ENCODE results near the gene MKRN1. TPM values are rescaled to one million over a fixed set of nuclear protein-coding genes. Genes with fewer than 3 reads are reported as not detected.
"Not testable (repeated sequence)": the region's sequence is repeated elsewhere in the genome, so short reads cannot be mapped to it uniquely, and the experiment has no call there.

MKRN1 gene, protein sequence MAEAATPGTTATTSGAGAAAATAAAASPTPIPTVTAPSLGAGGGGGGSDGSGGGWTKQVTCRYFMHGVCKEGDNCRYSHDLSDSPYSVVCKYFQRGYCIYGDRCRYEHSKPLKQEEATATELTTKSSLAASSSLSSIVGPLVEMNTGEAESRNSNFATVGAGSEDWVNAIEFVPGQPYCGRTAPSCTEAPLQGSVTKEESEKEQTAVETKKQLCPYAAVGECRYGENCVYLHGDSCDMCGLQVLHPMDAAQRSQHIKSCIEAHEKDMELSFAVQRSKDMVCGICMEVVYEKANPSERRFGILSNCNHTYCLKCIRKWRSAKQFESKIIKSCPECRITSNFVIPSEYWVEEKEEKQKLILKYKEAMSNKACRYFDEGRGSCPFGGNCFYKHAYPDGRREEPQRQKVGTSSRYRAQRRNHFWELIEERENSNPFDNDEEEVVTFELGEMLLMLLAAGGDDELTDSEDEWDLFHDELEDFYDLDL
- total RNA-seq = 76.6 and 119 TPM in 2 replicates

DNA sequence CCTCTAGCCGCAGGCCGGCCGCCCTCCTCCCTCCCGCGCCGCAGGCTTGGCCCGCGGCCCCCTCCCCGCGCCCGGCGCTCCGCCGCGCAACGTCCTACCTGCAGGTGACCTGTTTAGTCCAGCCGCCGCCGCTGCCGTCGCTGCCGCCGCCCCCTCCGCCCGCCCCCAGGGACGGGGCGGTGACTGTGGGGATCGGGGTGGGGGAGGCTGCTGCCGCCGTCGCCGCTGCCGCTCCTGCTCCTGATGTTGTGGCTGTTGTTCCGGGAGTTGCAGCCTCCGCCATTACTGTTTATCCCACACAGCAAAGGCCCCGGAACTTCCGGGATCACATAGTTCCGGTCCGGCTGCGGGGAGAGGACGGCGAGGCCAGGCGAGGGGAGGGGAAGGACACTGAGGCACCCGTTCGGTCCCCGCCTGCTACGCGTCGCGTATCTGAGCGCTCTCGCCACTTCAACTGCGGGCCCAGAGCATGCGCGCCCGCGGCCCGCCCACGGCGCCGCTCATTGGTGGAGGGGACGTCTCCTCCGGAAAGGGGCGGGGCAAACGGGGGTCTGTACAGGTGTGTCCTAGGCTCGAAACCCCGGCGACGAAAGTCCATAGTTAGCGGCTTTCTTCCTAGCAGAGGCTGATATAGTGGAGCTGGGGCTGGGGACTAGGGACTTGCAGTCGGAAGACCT, at the start of gene MKRN1:
Gene MKRN1, minus strand, starts transcription at position 444 of the 677 bp plus-strand sequence. Its CDS starts 161 bp downstream, at position 283.
- peak; percentile 84 for DNase-seq (ENCODE audit: low read depth)

DNA sequence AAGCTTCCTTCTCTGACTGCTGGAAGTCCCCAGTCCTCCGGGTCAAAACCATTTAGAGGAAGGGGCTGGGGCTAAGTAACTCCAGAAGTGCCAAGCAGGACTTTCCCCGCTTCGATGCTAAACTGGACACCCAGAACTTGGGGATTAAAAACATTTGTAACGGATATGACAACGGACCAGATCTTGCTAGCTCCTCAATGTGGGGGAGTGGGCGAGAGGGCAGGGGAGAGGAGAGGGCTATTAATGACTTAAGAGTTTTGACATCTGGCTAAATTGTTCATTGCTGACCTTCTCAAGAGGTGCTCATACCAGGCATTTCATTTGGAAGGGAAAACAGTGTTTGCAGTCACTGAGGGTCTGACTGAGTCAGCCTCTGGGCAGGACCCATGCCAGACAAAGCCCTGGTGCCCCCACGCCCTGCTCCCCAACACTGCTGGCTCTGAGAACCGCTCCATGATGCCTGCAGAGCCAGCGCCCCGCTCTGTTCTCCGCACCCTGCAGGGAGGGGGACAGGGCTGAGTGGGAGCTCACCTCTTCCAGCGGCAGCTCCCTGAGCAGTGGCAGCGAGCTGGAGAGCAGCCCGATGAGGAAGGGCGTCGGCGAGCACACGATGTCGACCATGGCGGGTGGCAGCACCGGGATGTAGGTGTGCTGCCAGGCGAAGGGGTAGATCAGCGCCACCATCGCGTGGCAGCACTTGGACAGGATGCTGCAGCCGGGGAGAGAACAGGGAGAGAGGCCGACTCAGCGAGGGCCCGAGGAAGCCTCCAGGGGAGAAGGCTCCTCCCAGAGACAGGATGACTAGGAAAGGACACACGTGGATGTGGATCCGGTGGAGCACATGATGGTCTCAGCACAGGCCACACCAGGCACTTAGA, 47.7 kb upstream of the MKRN1 start:
- DNase-seq (ENCODE audit: low read depth) = peak; percentile 19

DNA sequence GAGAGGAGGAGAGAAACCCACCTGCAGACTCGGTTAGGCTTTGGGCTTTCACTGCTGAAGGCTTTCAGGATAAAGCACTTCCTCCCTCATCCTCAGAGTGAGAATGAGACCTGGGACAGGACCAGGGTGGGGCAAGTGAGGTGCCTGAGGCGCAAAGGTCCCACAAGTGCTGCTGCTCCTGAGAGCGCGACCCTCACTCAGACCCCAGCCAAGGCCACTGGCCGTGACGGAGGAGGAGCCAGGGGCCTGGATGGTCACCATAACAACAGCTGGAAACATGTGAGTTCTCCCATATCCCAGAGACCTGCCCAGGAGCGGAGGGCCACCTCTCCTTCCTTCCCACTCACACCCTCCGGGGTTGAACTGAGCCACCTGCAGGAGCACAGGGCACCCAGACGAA, 46.9 kb upstream of the MKRN1 start:
- no peak for DNase-seq (ENCODE audit: low read depth)

DNA sequence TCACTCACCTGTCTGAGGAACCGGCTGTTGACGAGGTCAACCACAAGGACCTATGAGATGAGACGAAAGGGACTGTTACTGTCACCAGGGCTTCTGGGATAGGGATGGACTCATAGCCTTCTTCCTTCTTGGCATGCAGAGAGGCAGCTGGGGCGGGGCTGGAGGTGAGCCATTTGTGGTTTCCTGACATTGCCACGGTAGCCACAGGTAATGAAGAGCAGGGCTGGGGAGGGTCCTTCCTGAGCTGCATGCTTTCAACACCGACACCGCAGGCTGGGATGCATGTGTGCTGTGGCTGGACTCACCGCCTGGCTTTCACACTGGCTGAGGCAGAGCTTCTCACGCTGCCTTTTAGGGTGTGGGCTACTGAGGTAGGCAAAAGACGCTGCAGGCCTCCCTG, 46.4 kb upstream of the MKRN1 start:
- peak; percentile 34 for DNase-seq (ENCODE audit: low read depth)

DNA sequence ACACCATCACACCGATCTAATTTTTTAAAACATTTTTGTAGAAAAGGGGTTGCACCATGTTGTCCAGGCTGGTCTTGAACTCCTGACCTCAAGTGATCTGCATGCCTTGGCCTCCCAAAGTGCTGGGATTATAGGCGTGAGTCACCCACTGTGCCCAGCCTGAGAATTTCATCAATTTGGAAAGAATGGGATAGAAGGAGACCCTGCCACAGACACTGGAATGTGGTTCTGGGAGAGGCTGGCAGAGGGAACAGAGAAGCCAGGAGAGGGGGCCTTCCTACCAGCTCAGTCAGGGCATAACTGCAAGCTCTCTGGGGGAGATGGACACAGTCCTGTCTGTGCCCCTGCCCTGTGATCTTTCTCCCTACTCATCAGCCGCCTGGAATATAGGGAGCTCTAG, 42.1 kb upstream of the MKRN1 start:
- no peak for DNase-seq (ENCODE audit: low read depth)

DNA sequence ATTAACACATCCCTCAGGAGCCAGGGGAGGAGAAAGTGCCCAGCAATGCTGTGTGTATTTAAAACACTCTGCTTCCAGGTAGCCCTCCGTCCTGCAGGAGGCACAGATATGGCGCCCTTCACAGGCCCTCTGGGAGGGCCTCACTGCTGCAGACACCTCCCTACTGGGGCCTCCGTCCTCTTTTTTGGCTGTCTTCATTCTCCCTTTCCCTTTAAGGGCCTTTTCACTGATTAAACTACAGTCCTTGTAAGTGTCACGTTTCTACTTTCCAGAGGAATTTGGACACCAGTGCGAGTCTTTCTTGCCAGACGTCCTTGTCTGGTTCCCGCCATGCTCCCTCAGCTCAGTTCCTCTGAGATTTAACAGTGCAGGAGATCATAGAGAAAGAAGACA, 39.7 kb upstream of the MKRN1 start:
- no peak for DNase-seq (ENCODE audit: low read depth)

DNA sequence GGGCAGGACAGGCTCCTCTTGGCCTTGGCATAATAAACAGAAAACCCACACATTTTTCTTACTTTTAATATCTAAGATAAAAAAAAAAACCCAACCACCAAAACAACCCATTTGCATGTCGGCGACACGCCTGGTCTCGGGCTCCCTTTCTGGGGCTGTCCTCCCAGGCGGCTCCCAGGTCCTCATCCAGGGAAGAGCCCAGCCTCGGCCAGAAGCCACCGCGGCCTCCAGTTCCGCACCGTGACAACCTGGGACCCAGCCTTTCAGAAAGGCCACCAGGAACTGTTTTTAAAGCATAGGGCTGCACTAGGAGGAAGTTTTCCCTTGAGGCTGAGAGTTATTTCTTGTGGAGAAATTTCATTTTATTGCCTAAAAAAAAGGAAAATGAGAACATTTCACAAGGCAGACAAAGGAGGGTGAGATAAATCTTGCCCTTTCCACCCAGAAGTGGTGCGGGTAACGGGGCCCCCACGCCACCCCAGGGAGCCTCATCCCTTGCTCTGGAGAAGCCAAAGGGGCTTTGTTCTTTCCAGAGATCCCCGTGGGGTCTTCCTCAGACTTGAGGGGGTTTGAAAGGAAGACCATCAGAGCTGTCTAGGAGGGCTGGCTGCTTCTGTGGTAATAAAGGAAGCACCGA, 39.2 kb upstream of the MKRN1 start:
- DNase-seq (ENCODE audit: low read depth) = no peak

DNA sequence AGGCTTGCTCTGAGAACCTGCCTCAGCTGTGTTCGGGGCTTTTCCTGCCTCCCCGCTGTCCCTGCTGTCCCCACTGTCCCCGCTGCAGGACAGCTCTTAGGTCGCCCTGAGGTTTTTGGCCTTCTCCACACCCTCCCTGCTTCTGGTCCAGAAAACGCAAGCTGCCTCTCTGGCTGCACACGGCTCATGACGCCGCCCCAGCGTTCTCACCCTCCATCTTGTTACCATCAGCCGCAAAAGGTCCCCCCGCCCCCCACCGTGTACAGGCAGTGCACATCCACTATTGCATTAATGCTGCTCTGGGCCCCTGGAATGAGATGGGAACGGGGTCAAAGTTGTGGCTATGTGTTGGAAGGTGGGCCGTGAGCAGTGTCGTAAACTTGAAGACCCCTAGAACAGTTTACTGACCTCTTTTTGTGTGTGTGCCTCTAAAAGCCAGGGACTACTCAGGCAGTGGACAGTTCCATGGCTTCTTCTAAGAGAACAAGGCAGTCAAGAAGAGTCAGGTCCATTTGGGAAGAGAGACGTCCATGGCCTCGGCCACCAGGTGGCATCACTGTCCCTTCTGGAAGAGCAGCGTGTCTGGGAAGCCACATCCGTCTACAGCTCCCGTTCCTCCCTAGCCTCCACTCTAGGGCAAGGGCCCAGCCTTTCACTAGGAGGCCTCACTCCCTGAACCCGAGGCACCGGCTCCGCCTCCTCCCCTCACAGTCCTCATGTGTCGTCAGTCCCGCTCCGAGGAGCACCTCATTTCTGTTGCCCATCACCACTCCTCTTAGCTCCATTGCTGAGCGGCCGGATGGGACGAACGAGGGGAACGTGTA, 38.5 kb upstream of the MKRN1 start:
- DNase-seq (ENCODE audit: low read depth) = peak; percentile 76

DNA sequence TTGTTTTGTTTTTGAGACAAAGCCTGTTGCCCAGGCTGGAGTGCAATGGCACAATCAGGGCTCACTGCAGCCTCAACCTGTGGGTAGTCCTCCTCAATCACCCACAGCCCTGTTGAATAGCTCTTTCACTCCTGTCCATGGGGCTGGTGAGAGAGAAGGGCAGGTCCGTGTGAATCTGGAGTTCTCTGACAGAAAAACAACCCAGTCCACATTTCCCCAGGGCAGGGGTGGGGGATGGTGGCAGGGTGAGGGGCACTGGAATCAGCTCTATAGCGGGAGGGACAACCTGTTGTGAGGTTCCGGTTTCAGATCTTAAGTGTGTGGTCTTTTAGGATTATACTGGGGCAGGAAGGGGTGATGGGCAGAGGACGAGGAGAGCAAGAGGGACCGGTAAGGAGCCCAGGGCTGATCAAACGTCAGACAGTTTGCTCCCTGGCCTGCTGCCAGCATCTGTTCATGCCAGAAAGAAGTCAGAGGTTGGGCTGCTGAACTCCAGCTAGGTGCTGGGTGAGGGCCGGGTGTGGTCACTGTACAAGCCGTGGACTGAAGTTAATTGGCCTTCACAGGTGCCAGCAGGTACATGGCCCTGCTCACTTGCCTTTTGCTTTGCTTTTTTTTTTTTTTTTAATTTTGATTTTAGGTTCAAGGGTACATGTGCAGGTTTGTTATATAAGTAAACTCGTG, 33.2 kb upstream of the MKRN1 start:
- DNase-seq (ENCODE audit: low read depth) = peak; percentile 63

DNA sequence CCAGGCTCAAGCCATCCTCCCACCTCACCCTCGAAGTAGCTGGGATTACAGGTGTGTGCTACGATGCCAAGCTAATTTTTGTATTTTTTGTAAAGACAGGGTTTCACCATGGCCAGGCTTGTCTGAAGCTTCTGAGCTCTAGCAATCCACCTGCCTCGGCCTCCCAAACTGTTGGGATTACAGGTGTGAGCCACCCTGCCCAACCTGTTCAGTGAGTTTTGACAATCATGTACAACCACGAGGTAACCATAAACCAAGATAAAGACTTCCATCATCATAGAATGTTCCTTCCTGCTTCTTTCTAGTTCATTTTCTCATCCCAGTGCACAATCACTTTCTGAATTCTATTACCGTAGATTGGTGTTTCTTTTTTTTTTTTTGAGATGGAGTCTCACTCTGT, 30.5 kb upstream of the MKRN1 start:
- no peak for DNase-seq (ENCODE audit: low read depth)

DNA sequence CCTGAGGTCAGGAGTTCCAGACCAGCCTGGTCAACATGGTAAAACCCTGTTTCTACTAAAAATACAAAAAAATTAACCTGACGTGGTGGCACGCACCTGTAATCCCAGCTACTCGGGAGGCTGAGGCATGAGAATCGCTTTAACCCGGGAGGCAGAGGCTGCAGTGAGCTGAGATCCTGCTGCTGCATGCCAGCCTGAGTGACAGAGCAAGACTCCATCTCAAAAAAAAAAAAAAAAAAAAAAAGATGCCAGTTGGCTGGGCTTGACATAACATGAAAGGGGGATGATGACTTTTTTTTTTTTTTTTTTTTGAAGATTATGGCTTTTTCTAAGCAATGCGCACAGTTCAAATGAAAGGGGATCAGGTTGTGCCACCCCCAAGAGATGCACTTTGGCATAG, 28.3 kb upstream of the MKRN1 start:
- not testable (repeated sequence) for DNase-seq (ENCODE audit: low read depth)

DNA sequence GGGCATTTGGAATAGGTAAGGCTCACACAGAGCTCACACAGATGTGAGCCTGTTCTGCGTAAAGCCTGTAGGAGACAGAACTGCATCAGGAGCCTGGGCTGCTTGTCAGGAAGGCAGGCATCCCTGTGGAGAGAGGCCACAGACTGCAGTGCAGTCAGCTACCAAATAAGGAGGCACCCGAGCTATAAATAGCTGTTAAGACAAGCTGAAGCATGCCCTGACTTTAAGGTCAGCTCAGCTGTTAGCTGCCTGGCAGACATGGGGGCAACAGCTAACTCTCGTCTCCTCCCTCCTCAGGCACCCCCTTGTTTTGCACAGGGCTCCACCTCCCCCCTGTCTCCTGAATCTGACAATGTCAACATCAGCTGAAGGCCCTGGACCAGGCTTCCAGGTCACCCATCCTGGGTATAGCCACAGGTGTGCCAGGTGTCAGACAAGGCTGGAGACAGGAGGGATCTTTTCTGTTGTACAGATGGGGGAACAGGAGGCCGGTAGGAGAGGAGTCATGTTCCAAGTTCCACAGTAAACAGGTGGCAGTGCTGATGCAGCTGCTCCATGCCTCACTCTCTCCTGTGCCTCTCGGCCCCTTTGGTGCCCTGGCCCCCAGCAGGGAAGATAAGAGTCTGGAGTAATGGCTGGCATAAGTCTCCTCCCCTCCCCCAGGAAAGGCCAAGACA, 27.6 kb upstream of the MKRN1 start:
- peak; percentile 28 for DNase-seq (ENCODE audit: low read depth)

DNA sequence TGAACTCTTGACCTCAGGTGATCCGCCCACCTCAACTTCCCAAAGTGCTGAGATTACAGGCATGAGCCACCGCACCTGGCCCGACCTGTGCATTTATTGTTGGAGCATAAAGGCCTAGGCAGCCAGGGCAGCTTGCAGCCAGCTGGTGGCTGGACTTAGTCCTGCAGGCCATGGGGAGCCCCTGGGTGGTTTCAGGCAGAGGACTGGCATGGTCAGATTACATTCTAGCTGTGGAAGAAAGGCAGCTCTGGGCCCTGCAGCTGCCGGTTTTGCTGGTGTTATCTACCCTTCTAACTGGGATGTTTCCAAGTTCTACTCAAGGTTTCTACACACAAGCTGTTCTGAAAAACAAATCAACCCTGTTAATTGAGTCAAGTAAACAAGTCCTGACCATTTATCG, 22.7 kb upstream of the MKRN1 start:
- no peak for DNase-seq (ENCODE audit: low read depth)

DNA sequence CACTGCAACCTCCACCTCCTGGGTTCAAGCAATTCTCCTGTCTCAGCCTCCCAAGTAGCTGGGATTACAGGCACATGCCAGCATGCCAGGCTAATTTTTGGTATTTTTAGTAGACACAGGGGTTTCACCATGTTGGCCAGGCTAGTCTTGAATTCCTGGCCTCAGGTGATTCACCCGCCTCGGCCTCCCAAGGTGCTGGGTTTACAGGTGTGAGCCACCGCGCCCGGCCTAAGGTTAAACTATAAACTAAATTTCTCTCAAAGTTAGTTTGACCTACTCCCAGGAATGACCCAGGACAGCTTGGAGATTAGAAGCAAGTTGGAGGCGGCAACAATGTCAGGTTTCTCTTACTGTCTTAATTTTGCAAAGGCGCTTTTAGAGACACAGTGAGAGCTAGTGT, 18.5 kb upstream of the MKRN1 start:
- DNase-seq (ENCODE audit: low read depth) = not testable (repeated sequence)

DNA sequence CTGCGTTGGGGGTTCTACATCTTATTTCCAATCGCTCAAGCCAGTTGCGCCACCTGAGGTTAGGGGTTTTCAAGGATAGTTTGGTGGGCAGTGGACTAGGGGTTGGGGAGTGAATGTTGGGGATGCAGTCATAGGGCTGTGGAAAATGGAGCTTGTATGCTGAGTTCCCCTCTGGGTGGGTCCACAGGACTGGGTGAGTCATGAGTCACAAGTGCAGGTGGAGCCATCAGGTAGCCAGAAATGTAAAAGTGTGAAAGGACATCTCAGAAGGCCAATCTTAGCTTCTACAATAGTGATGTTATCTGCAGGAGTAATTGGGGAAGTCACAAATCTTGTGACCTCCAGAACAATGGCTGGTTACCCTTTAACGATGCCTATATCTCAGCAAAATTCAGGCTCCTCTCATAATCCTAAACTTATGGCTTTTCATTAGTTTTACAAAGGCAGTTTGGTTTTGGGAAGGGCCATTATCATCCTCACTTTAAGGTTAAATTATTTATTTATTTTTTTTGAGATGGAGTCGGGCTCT, 18.0 kb upstream of the MKRN1 start:
- no peak for DNase-seq (ENCODE audit: low read depth)

DNA sequence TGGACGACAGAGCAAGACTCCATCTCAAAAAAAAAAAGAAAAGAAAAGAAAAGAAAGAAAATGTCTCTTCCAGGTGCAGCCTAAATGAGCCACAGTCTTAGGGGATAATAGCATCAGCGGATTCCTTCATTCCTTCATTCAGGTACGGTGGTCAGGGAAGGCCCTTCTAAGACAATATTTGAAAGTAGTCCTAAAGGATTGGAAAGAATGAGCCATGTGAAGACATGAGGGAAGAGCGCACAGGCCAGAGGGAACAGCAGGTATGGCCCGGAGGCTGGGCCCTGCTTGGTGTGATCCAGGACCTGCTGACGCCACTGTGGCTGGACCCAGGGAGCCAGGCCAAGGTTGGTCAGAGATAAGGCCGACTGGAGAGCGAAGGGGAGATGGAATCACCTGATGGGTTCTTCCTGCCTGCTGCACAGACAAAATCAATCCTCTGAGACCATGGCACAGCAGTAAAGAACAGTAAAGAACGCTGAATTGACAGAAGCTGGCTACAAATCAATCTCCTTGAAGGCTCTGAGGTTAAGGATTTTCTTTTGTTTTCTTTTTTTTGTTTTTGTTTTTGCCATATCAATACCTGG, 16.3 kb upstream of the MKRN1 start:
- no peak for DNase-seq (ENCODE audit: low read depth)

DNA sequence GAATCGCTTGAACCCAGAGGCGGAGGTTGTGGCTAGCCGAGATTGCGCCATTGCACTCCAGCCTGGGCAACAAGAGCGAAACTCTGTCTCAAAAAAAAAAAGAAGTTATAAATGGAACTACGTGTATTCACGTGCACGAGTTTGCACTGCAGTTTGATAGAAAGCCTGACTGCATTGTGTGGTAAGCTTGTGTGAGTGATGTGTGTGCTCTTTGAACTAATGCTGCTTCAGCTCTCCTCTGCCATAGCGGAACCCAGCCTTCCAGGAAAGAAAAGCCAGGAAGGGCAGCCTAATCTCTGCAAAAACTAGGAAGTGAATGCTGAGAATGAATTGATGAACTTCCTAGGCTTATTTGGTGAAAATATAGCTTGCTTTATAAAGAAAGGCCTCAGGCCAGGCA, 15.6 kb upstream of the MKRN1 start:
- no peak for DNase-seq (ENCODE audit: low read depth)

DNA sequence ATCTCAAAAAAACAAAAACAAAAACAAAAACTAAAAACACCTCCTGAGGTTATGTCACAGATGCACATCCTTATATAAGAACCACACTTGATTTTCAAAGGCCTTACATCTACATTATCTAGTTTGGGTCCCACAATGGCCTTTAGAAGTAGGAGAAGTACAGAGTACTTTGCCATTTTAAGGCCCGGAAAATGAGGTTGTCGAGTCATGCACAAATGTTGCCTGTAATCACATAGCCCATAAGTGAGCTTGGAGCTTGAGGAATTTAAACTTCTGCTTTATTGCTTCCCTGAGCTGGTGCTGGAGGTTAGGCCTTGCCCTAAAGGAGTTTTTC, 9.7 kb upstream of the MKRN1 start:
- DNase-seq (ENCODE audit: low read depth) = no peak
